Kidney (tissue), 14 donors: Measurements from ENCODE around the gene UBE2L6. TPM values are rescaled to one million over a fixed set of nuclear protein-coding genes. Genes with fewer than 3 reads are reported as not detected.

Source experiments
- DNase-seq, 5 donors: peaks; one replicate each; pipeline ENCODE4 v3.0.0-alpha.2; 2013 to 2020
- FAIRE-seq: peaks from 2 replicates; lab custom pipeline; 2012; peaks lifted over from hg19 to GRCh38; lab: Jason Lieb, UNC
- H3K27ac ChIP-seq, 2 donors: one replicate each; pipeline ENCODE4 v1.7.0; 2013; ENCODE audit warnings: low read depth in 2 of 2, low read length in 2 of 2, inconsistent platforms in 1 of 2
- H3K27me3 ChIP-seq: one replicate; pipeline ENCODE4 v1.7.1; 2013; ENCODE audit warnings: low read length, inconsistent platforms; ENCODE audit not compliant: control insufficient read depth, insufficient read depth
- H3K36me3 ChIP-seq, 3 donors: one replicate each; pipeline versions ENCODE4 v1.7.0 to v1.7.1; 2013; ENCODE audit warnings: low read length in 3 of 3, control low read depth in 1 of 3, inconsistent platforms in 1 of 3; ENCODE audit not compliant: insufficient read depth in 3 of 3, control insufficient read depth in 2 of 3
- H3K4me1 ChIP-seq, 3 donors: one replicate each; pipeline versions ENCODE4 v1.7.0 to v1.7.1; 2013; ENCODE audit warnings: low read length in 3 of 3, inconsistent platforms in 1 of 3, low read depth in 1 of 3; ENCODE audit not compliant: control insufficient read depth in 2 of 3, insufficient read depth in 2 of 3
- H3K4me3 ChIP-seq, 3 donors: one replicate each; pipeline versions ENCODE4 v1.7.0 to v1.8.1; 2013; ENCODE audit warnings: low read length in 3 of 3, control low read depth in 1 of 3, inconsistent platforms in 1 of 3
- H3K9ac ChIP-seq, 3 donors: one replicate each; pipeline versions ENCODE4 v1.7.0 to v1.7.1; 2013; ENCODE audit warnings: low read length in 3 of 3, control low read depth in 1 of 3, inconsistent platforms in 1 of 3
- H3K9me3 ChIP-seq, 3 donors: one replicate each; pipeline versions ENCODE4 v1.7.0 to v1.7.1; 2013; ENCODE audit warnings: low read length in 3 of 3, control low read depth in 1 of 3, inconsistent platforms in 1 of 3; ENCODE audit not compliant: control insufficient read depth in 2 of 3, insufficient read depth in 1 of 3
- intact Hi-C: fragments of 100-400 bp; cut with DNase I; formaldehyde crosslinking; loops from one replicate; pipeline ENCODE4 v1.11.1; 2022
- polyA plus RNA-seq: library from polyadenylated mRNA; stranded (reverse); fragments of 350-450 nt; fragmentation: Illumina TruSeq; extraction: RNeasy Lipid Tissue Mini Kit (QIAGEN cat#74804); gene quantifications from one replicate; pipeline ENCODE4 v1.2.3, GENCODE V29; 2014; ENCODE audit warnings: low read depth, low replicate concordance; ENCODE audit not compliant: insufficient read depth
- total RNA-seq: library from RNA; stranded (reverse); fragmentation: NEBNext Ultra II Directional; extraction: Animal tissue kit (Norgen Biotek cat#: 25700); gene quantifications from one replicate; pipeline ENCODE4 v1.2.1, GENCODE V29; 2021
- TF ChIP-seq, protein P1 (sequence below): IDR thresholded peaks from 3 replicates; pipeline ENCODE4 v1.5.1; 2012; ENCODE audit warnings: mild to moderate bottlenecking, moderate library complexity, borderline replicate concordance; ENCODE audit not compliant: insufficient read depth; ENCODE audit errors: extremely low read depth
- donor health status: control.
- donor health status: control.
- donor health status: control.
- donor health status: control.
- donor health status: control.
- donor health status: DM: yes; HTN: yes; CAD: no.
- donor health status: Normal renal cell carcinoma (clear cell type).

Gene UBE2L6
- total and polyA plus RNA-seq, 2 donors from 2014 or later: 71.4 to 73.9 TPM

DNA sequence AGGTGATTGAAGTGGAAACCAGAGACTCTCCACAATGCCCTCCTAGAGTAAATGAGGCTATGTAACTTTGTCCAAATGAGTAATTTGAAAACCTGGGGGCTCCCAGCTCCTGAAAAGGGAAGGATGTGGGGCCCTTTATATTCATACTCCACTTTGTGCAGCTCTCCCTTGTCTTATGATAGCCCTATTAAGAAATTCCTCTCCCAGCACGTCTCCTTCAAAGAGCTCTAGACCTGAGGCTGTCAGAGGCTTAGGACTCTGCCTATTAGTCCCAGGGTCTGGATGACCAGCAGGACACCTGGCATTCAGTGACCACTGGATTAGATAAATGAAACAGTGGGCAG is 54.0 kb downstream of the UBE2L6 start:
- no peak overlapping the region for H3K27ac ChIP-seq
- no peaks in the 10 kb centered on the region for H3K36me3 ChIP-seq
- H3K9me3 ChIP-seq: no peaks in the 10 kb centered on the region
- DNase-seq (no peak), FAIRE-seq (no peak)
- peaks cover 0 to 9% (median 0%) of the 10 kb centered on the region in 3 donors for H3K4me1 ChIP-seq
- intact Hi-C loops: no loop called here
- H3K9ac ChIP-seq: no peak overlapping the region
- TF ChIP-seq, protein P1, sequence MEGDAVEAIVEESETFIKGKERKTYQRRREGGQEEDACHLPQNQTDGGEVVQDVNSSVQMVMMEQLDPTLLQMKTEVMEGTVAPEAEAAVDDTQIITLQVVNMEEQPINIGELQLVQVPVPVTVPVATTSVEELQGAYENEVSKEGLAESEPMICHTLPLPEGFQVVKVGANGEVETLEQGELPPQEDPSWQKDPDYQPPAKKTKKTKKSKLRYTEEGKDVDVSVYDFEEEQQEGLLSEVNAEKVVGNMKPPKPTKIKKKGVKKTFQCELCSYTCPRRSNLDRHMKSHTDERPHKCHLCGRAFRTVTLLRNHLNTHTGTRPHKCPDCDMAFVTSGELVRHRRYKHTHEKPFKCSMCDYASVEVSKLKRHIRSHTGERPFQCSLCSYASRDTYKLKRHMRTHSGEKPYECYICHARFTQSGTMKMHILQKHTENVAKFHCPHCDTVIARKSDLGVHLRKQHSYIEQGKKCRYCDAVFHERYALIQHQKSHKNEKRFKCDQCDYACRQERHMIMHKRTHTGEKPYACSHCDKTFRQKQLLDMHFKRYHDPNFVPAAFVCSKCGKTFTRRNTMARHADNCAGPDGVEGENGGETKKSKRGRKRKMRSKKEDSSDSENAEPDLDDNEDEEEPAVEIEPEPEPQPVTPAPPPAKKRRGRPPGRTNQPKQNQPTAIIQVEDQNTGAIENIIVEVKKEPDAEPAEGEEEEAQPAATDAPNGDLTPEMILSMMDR: no peak
- H3K27me3 ChIP-seq: peaks cover 4% of the 10 kb centered on the region
- no peak overlapping the region for H3K4me3 ChIP-seq

DNA sequence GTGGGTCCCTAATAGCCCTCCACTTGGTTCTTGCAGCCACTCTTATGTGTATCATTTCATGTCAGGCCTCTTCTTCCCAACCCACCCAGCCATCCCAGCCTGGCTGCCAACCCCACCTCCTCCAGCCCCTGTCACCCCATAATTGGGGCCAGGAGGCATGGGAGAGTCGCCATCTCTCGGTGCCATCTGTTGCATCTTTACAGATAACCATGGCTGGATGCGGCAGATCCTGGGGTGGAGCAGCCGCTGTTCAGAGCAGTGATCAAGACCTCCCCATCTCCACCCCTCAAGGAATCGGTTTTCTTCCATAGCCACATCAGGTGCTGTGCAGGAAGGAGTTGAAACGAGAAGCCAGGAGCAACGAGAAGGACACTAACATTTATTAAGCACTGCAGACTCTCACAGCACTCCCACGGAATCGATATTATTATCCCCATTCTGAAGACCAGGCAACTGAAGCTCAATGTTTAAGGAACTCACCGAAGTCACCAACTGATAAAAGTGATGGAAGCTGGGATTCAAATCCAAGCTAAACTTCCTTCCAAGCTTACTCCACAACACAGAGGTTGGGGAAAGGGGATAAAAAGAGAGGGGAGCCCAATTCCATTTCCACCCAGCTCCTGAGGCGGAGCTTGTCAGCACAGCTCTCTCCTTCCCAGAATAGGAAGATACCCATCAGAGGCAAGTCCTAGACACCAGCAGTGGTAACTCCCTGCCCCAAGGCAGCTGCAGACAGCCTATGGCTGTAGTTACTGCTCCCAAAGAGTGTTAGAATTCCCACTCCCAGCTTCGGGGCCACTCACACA is 54.6 kb downstream of the UBE2L6 start:
- H3K27me3 ChIP-seq: peaks cover 4% of the 10 kb centered on the region
- no peaks in the 10 kb centered on the region for H3K9me3 ChIP-seq
- no peak overlapping the region for H3K4me3 ChIP-seq
- H3K9ac ChIP-seq: no peak overlapping the region
- H3K27ac ChIP-seq: no peak overlapping the region
- no peaks in the 10 kb centered on the region for H3K36me3 ChIP-seq
- intact Hi-C loops: no loop called here
- DNase-seq (no peak), FAIRE-seq (no peak)
- TF ChIP-seq, protein P1: no peak
- peaks cover 0 to 9% (median 0%) of the 10 kb centered on the region in 3 donors for H3K4me1 ChIP-seq

DNA sequence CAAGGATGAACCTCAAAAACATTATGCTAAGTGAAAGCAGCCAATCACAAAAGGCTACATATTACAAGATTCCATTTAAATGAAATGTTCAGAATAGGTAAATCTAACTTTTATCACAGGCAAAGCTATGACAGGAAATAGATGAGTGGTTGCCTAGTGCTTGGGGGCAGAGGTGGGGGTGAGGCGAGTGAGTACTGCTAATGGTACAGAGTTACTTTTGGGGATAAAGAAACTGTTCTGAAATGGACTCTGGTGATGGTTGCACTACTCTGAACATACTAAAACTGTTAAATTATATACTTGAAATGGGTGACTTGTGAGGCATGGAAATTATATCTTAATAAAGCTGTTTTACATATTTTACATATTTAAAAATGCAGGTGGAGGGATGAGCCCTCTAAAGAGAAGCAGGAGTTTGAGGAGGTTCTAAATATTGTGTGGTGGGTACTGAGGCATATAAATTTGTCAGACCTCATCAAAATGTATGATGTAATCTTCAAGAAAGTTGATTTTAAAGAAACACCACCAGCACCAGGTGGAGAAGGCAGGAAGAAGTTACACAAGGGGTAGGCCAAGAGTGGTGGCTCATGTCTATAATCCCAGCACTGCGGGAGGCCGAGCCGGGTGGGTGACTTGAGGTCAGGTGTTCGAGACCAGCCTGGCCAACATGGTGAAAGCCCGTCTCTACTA is 55.6 kb downstream of the UBE2L6 start:
- H3K9me3 ChIP-seq: no peaks in the 10 kb centered on the region
- DNase-seq (no peak), FAIRE-seq (no peak)
- intact Hi-C loops: no loop called here
- H3K9ac ChIP-seq: no peak overlapping the region
- H3K27me3 ChIP-seq: peaks cover 4% of the 10 kb centered on the region
- peaks cover 0 to 9% (median 0%) of the 10 kb centered on the region in 3 donors for H3K4me1 ChIP-seq
- no peak overlapping the region for H3K4me3 ChIP-seq
- H3K27ac ChIP-seq: no peak overlapping the region
- TF ChIP-seq, protein P1: no peak
- H3K36me3 ChIP-seq: no peaks in the 10 kb centered on the region
